GM19035 (cell line): Measurements from ENCODE around the gene RPP38.

ENCODE experiments used
- ATAC-seq: cut with Tn5 transposase; IDR thresholded peaks from one replicate; pipeline ENCODE4 v1.9.1; 2021; ENCODE audit not compliant: unreplicated experiment

RPP38 gene

DNA sequence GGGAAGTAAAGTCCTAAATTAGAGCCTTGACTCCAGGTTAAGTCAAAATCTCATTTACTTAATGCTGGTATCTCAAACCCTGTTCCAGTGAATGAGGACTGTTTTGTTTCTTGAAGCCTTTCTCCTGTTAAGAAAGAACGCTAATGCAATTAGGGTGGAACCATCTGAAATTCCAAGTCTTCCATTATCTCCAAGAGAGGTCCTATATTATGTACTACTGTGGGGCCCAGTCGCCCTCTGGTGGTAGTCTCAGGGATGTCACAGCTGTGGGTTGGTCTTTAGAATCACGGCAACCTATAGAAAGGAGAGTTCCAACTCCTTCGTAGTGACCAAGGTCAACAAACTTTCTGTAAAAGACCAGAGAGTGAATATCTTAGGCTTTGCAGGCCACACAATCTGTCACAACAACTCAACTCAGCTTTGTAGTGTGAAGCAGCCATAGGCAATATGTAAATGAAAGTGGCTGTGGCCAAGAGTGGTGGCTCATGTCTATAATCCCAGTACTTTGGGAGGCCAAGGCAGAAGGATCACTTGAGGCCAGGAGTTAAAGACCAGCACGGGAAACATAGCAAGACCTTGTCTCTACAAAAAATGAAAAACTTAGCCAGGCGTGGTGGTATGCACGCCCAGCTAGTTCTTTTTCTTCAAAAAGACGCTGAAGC, 9.3 kb downstream of the RPP38 start:
- peak; percentile 83 for ATAC-seq

DNA sequence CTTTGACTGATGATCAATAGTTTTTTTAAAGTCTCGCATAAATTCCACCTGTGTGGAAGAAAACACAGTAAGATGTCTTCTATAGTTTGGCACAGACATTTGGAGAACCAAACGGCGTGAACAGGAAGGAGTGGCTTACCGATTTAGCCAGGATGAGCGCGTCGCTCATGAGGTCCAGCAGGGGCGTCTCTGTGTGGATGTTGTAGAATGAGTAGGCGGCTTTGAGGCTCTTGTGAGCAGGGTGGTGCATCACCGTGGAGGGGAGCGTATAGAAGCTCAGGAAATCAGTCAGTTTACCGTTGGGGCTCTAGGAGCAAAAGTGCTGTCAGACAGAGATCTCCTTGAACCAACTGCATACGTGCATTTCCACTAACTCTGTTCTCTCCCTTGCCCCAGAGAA, 15.5 kb downstream of the RPP38 start:
- ATAC-seq: no peak

DNA sequence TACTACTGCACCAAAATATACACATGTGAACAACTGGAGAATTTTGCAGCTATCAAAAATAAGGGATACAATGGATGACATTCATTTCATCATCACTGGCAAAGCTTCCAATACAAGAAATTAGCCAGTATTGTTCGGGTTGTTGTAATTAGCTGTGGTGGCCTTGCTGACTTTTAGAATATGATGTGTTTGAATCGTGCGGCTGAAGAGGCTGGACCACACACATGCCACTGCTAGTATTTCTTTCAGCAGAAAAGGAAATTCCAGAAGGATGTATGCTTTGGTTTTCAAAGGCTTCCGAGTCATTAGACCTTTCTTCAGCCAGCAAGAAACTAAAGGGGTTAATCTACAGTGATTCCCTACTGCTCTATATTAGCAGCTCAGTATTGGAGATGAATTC, 16.6 kb downstream of the RPP38 start:
- ATAC-seq: no peak

DNA sequence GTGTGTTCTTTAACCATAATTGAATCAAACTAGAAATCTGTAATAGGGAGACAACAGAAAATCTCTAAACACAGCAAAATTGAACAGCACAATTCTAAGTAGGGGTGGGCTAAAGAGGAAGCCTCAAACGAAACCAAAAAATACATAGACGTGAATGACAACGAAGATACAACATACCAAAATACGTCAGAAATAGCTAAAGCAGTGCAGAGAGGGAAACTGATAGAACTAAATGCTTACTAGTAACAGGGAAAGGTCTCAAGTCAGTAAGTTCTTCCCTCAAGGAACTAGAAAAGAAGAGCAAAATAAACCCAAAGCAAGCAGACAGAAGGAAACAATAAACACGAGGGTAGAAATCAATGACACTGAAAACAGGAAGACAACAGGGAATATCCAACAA, 19.1 kb downstream of the RPP38 start:
- no peak for ATAC-seq

DNA sequence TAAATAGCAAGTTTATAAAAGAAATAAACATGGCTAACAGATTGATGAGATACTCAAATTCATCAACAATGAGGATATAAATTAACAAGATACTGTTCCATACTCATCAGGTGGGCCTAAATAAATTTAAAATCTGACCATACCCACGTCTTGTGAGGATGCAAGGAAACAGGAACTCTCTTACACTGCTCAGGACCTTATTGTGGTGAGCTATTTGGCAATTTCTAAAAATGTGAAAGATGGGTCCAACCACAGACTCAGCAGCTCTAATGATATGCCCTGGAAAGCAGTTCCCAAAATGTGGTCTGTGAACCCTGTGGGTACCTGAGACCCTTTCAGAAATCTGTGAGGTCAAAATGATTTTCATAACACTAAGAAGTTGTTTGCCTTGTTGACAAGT, 21.5 kb downstream of the RPP38 start:
- ATAC-seq: no peak

DNA sequence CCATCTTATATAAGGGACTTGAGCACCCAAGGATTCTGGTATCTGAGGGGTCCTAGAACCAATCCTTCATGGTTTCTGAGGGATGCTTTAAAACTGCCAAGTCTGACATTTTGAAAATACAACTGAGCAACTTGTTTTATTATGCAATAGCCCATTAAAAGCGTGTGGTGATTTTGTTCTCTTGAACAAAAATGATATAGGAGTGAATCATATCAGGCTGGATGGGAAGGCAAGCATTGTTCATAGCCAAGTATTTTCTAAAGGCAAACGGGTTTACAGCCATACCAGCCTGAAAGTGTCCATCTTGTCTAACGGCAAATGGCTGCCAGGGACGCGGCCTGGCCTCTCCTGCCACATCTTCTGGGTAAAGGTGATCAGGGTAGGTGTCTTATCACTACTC, 23.4 kb downstream of the RPP38 start:
- no peak for ATAC-seq

DNA sequence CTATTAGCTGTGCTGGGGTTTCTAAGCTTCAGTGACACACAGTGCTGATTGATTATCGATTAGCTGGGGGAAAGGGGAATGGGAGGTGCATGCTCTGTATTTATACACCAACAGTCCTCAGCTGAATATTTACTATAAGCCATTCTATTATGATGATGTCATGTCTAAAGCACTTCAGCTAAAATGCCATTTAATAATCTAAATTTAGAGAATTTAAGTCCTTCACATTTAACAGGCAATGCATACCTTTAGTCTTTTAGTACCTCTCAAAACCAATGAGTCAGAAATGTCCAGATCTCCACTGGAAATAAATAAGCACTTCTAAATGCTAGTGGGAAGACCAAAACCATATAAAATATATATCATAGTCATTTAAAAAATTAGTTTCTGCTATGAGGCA, 24.6 kb downstream of the RPP38 start:
- no peak for ATAC-seq

DNA sequence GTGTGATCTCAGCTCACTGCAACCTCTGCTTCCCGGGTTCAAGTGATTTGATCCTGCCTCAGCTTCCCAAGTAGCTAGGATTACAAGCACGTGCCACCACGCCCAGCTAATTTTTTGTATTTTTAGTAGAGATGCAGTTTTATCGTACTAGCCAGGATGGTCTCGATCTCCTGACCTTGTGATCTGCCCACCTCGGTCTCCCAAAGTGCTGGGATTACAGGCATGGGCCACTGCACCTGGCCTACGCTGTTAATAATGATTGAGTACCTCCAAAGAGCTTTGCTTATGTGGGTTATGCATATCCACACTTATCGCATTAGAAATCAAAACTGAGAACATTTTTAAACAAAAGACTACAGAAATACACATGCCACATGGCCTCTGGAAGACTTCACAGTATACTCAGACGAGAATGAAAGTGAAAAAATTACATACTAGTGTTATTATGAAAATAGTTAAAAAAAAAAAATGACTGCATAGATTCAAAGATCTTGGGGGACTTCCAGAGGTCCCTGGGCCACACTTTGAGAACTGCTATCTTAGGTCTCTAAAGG, 25.4 kb downstream of the RPP38 start:
- peak; percentile 90 for ATAC-seq

DNA sequence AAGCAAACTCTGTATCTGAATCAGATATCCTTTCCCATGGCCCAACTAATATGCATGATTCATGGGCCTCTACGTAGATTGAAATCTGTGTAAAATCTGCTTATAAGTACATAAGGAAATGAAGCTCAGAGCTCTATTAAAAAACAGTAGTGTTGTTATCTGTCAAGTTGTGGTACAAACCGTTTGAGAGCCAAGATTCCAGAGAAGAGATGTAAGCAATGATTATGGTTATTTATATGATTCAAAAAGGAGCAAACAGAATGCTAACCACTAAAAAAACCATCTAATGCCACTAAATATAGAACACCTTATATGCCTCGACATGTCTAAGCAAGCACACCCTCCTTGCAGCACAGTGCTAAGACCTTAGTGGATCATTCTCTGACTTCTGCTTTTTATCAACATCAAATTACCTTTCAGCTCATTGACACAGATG, 26.6 kb downstream of the RPP38 start:
- ATAC-seq: no peak

DNA sequence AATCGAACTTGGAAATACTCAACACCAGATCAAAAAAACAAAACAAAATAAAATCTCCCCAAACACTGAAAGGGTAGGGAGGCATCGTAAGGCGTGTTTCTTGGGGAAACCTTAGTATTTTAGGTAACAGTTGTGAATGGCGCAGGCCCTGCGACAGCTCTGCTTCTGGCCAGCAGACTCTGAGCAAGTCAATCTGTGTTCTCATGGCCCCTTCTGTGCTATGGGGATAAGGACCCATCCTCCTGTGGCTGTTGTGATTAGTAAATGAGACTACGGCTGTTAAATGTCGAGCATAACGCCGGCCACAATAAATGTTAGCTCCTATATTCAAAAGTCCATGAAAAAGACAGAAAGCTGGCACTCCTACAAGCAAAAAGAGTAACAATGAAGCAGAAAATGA, 27.0 kb downstream of the RPP38 start:
- ATAC-seq: no peak

DNA sequence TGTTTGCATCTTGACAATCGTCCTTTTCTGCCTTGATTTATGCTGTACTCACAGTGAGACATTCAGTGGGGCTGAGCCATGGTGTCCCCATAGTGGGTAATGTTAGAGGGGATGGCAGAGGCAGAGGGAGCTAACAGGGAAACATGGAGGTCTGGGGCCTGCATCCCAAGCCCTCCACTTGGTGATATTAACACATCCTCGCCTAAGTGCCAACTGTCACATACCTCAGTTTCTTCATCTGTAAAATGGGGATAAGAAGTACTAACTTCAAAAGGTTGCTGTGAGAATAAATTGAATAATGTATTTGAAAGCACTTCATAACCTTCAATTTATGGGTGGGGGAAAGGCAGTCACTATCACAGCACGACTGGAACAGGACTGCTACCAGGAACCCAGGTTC, 27.8 kb downstream of the RPP38 start:
- no peak for ATAC-seq

DNA sequence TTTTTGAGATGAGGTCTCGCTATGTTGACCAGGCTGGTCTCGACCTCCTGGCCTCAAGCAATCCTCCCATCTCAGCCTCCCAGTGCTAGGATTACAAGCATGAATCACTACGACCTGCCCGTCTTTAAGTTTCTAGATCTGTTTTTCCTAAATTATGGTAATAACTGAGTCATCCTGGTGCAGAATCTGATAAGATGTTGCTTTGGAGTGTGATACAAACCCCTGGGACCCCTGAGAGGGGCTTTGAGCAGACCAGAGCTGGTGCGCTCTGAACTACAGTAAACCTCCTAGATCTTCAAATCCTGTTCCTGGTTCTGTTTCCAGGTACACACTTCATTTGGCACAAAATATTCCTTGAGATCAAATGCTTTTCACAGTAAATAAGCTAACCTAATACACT, 34.2 kb downstream of the RPP38 start:
- ATAC-seq: no peak

DNA sequence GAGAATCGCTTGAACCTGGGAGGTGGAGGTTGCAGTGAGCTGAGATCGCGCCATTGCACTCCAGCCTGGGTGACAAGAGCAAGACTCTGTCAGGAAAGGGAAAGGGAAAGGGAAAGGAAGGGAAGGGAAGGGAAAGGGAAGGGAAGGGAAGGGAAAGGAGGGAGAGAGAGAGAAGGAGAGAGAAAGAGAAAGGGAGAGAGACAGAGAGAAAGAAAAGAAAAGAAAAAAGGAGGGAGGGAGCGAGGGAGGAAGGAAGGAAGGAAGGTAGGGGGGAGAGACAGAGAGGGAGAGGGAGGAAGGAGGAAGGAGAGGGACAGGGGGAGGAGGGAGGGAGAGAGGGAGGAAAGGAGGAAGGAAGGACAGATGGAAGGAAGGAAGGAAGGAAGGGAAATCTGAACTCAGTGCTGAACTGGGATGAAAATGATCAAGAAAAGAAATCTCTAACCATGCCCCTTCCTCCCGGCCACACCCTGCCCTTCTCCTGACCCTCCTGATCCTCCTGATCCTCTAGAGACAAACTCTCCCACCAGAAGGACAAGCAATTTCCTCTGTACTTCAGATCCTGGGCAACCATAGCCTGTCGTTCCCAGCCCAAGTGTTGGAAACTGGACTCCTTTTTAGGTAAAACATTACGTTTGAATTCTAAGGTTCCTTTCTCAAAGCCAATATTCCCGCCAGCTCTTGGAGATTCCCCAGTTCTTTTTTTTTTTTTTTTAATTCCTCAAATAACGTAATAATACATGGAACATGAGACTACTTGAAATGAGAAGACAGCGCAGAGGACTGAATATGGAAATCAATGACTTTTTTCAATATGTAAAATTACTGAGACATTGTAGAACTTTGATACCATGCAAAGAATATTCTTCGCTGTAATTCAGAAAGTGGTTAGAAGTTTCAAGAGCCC, 39.2 kb downstream of the RPP38 start:
- ATAC-seq: no peak

DNA sequence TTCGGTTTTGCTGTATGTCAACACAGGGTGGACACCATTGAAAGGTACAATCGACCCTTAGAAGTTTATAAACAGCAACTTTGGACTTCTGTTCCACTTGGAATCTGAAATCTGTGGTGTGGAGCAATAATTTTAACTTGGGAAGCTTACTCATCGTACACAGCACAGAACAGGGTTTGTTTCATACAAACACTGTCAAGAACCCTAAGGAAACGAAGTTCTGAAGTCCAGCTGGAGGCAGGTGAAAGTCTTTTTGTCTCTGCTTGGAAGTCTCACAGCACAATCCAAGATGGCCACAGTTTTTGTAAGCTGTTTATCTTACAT, 39.8 kb downstream of the RPP38 start:
- ATAC-seq: no peak

DNA sequence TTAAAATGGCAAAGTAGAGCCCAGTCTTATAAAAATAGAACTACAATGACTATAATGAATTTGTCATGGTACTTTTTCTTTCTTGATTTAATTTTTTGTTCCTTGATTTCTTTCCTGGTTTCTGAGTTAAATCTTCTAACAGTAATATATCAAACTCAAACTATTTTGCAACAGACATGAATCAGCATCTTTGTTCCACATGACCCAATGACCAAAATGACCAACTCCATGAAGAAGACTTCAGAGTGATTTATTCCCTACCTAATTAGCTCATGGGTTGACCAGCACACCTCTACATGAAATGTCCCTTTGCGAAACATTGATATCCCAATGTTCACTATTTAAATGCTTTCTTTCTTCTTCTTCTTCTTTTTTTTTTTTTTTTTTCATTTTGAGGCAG, 40.5 kb downstream of the RPP38 start:
- no peak for ATAC-seq

DNA sequence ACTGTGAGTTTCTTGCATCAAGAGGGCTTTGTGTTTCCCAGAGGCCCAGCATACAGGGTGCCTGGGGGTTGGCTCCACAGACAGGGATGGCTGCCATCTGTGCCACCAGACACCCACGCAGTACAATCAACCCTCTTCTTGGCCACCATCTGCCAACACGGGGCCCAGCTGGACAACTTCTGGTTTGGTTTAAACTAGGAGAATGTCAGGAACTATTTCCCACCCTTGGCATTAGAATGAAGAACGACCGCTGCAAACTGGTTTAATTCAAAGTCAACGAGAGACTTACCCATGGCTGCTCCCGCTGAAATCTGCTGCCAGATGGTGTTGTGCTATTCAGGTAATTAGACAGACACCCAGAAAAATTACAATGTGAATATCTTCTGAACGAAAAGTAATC, 43.5 kb downstream of the RPP38 start:
- ATAC-seq: no peak

DNA sequence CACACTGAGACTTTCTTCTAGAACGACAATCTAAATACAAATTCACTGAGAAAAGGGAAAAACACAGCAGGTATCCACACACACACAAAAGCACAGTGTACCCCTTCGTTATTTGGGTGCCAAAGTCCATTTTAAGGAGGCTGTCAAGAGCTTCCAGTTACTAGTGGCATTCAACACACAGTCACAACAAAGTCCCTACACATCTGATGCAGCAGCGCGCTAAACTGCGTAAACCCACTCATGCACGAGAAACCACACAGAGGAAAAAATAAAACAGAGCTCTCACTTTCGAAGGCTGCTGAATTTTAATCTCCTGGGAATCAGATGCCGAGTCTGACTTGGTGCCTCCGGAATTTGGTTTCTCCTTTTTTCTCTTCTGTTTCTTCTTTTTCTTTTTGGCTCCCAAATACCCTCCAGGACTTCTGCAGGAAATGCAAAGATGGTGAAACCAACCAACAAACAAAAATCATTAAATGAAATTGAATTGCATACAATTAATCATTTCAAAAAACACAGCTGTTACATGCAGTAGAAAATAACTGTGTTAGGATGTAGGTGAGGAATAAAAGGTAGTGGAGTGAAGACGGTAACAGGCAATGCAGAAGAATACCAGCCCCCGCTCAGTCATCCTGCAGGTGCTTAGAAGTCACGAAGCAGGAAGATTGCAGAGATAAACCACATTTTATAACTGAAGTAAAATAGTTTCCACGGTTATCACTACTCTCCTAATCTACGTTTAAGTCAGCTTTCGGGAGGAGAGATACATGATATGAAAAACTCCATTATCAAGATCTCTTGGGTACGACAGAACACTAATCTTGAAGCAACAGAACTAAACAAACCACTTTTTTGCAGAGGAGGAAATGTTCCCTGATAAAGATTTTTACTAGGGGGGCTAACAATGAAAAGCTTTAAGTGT, 44.2 kb downstream of the RPP38 start:
- ATAC-seq: peak; percentile 96

DNA sequence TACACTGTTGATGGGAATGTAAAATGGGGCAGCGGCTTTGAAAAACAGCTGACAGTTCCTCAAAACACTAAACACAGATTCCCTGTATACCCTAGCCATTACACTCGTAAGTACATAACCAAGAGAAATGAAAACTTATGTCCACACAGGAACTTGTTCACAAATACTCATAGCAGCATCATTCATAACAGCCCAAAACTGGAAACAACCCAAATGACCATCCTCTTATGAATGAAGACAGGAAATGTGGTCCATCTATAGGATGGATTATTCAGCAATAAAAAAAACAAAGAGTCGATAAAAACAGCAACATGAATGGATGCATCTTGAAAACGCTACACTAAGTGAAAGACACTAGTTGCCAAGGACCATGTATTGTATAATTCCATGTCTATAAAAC, 47.6 kb downstream of the RPP38 start:
- no peak for ATAC-seq

DNA sequence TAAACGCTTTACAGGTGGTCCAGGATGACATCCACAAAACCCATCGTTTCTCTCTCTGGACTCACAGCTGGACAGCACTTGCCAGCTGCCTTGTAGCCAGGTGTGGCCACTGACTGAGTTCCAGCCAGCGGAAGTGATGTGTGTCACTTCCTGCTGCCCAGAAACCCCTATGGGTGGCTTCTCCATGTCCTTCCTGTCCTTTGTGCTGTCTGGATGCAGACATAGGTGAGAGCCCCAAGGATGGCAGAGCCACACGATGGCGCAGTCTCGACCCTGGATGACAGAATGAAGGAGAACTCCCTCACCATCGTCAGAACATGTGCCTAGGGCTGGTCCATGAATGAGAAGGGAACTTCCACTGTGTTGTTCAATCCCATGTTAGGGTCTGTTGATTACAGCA, 49.2 kb downstream of the RPP38 start:
- no peak for ATAC-seq

DNA sequence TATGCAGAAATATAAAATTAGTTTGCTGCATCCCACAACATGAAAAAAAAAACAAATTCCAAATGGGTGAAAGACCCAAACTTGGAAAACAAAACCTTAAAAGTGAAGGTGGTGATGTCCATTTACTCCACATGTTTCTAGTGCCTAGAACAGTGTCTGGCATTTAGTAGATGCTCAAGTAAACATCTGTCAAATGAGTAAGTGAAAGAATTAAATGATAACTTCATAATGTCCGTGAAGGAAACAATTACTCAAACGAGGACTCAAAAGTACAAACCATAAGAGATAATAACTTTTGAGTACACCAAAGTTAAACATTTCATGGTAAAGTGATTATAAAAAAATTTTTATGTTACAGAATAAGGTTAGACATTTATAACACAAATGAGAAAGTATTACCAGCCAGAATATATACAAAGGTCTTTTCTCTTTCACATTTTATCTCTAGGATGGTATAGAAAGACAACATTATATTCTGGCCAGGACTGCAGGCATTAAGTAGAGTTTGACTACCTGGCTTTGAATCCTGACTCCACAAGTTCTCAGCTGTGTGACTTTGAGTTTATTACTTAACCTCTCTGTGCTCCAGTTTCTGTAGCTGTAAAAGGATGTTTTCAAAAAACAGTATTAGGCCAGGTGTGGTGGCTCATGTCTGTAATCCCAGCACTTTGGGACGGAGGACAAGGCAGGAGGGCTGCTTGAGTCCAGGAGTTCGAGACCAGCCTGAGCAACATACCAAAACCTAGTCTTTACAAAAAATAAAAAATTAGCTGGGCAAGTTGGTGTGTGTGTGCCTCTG, 50.6 kb downstream of the RPP38 start:
- ATAC-seq: no peak
